ENCODE measurements around the gene BTNL9. TPM values are rescaled to one million over a fixed set of nuclear protein-coding genes. Genes with fewer than 3 reads are reported as not detected.
A peak's percentile ranks its signal among the peaks of the same experiment; 100 is the strongest.

The BTNL9 gene
- total and polyA plus RNA-seq, 9 of the 15 experiments (the other 6 are each of a cell fraction or from before 2014, with no cell fraction given) = 3.7 to 86.7 (median 29.4) TPM

- Histone ChIP-seq H3K9me3 (replicated peaks; ENCODE audit: control insufficient read depth, insufficient read depth, low read depth, low read length) (no peaks in the 10 kb centered on the region), H3K27me3 (ENCODE audit: control insufficient read depth in 2 of 2, insufficient read depth in 2 of 2, low read length in 2 of 2) (no peaks in the 10 kb centered on the region), H3K4me1 (replicated peaks in 1 of 2; ENCODE audit: control insufficient read depth in 2 of 2, insufficient read depth in 2 of 2, low read length in 2 of 2) (peaks cover 0 to 13% of the 10 kb centered on the region in 2 experiments; a peak in 1 of 5 replicates), H3K9ac (ENCODE audit: insufficient read depth in 1 of 2, low read depth in 2 of 2, low read length in 2 of 2) (peak overlapping the region in 1 of 2 experiments; percentile 47; a peak in 2 of 4 replicates), H3K4me3 (no peak overlapping the region), H3K79me2 (ENCODE audit: control insufficient read depth, insufficient read depth, low read length) (no peaks in the 10 kb centered on the region), H2AFZ (ENCODE audit: low read depth, low read length) (peak overlapping the region; percentile 19; the same call in 1 of the 2 replicates), H4K20me1 (replicated peaks; ENCODE audit: control insufficient read depth, insufficient read depth, low read length) (no peaks in the 10 kb centered on the region), H3K9me1 (ENCODE audit: control insufficient read depth, insufficient read depth, low read length) (no peaks in the 10 kb centered on the region), H3K27ac (ENCODE audit: extremely low read depth, low read depth, low read length) (no peak overlapping the region), H3K4me2 (ENCODE audit: insufficient read depth, low read length) (no peak overlapping the region), H3K36me3 (ENCODE audit: control insufficient read depth, insufficient read depth, low read length) (no peaks in the 10 kb centered on the region)
- no TSS peak for BruUV-seq (replicated peaks)
- CTCF ChIA-PET (ENCODE audit: low intra/inter-chr PET ratio) = no interaction called here
- DNase-seq (ENCODE audit: extremely low read depth in 1 of 4, low spot score in 3 of 4) (no peak), ATAC-seq (no peak), FAIRE-seq (no peak)
- in situ Hi-C loops (cut with MboI) = no loop called here
- WGBS (ENCODE audit: insufficient coverage, low coverage, missing lambda C conversion rate) = 54% methylated on average over 20 of the region's 20 CpGs
- POLR2A ChIA-PET = interaction anchor here (0.5 to 1.4 kb wide), 5 partner anchors 9 to 410 kb away, joined by 3 to 5 read pairs (median 4); no protein-coding TSS in a partner anchor
- TF ChIP-seq ZNF354B (CRISPR knock-in tag; IDR thresholded peaks at IDR 0.05) = no peak
- no peak for TF ChIP-seq IRF1 (CRISPR knock-in tag; IDR thresholded peaks at IDR 0.05; ENCODE audit: borderline replicate concordance)
- no peak for TF ChIP-seq SRSF7 (optimal IDR thresholded peaks at IDR 0.05; ENCODE audit: low read depth, low read length)
- no peak for TF ChIP-seq RBFOX2 (IDR thresholded peaks at IDR 0.05; ENCODE audit: low read depth, low read length)
- no peak for TF ChIP-seq RBM15 (IDR thresholded peaks at IDR 0.05; ENCODE audit: insufficient read depth, low read length)
- TF ChIP-seq ZNF23 (CRISPR knock-in tag; IDR thresholded peaks at IDR 0.05) = no peak
- TF ChIP-seq ZNF76 (CRISPR knock-in tag; IDR thresholded peaks at IDR 0.05; ENCODE audit: borderline replicate concordance) = no peak
- TF ChIP-seq SP2 (IDR thresholded peaks at IDR 0.05; ENCODE audit: extremely low read depth, low read depth, low read length, poor library complexity, severe bottlenecking) = no peak
- TF ChIP-seq SNIP1 (IDR thresholded peaks at IDR 0.05; ENCODE audit: low read depth) = no peak
- no peak for TF ChIP-seq IRF9 (tag; IDR thresholded peaks at IDR 0.05)
- no peak for TF ChIP-seq RHOXF2B (CRISPR knock-in tag; conservative IDR thresholded peaks at IDR 0.05)
- TF ChIP-seq HNRNPH1 (optimal IDR thresholded peaks at IDR 0.05; ENCODE audit: low read depth, low read length) = no peak
- TF ChIP-seq SMARCA4 (IDR thresholded peaks at IDR 0.05) = no peak
- intact Hi-C loops (cut with micrococcal nuclease) = no loop called here
Observed at GRCh38 chr5:181035991-181036815, 3.9 kb upstream of the BTNL9 start.
